Cerebellar cortex (tissue), 1 donor: ENCODE data around the gene TRIM38.
A peak's percentile ranks its signal among the peaks of the same experiment; 100 is the strongest.
"Not testable (repeated sequence)": the region's sequence is repeated elsewhere in the genome, so short reads cannot be mapped to it uniquely, and the experiment has no call there.

ENCODE experiments used
- DNase-seq: peaks from one replicate; pipeline ENCODE4 v3.0.0-alpha.2; 2015; ENCODE audit warnings: low spot score

The TRIM38 gene

DNA sequence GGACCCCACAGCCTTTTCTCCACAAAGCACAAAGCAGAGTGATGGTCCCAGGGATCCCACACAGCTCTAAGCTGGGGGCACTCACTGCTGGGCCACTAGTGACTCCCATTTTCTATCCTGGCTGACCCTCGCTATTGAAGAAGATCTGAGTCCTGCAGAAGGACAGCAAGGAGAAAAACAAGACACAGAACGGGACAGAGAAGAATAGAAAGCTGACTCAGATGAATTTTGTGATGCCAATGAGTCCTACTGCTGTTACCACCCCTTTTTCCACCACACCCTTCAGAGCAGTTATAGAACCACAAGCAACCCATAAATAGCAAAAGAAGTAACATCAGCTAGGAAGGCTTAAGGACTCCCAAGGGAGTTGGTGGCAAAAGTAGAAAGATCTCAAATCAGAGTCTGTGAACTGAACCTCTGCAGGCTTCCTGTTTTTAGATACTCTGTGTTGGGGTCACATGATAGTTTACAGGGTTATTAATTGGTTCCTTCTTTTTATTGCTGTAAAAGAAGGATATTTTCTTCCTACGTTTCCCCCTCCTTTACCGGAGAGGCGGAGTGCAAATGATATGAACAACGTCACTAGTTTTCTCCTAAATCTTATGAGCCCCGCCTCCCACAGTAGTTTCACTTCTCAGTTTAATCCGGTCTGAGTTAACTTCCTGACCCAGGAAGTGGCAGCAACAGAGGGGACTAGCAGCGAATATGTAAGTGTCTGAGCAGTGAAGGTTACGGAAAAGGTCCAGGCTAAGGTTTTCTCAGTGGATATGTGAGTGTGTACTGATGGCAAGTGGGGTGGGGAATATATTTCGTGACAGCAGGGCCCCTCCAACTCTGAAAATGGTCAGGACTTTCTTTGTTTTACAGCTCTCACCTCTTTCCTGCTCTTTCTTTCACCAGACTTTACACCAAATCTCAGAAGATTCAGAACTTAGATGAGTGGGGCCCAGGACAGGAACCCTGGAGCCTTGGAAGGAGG lies at the start of gene TRIM38:
Gene TRIM38, plus strand, starts transcription at position 654 of the 979 bp plus-strand sequence. CDS start 3,721 bp downstream, outside the sequence.
- peak; percentile 1 for DNase-seq

- DNase-seq = no peak
These were observed 48.9 kb upstream of the TRIM38 start for GRCh38 chr6:25913741-25914140.

DNA sequence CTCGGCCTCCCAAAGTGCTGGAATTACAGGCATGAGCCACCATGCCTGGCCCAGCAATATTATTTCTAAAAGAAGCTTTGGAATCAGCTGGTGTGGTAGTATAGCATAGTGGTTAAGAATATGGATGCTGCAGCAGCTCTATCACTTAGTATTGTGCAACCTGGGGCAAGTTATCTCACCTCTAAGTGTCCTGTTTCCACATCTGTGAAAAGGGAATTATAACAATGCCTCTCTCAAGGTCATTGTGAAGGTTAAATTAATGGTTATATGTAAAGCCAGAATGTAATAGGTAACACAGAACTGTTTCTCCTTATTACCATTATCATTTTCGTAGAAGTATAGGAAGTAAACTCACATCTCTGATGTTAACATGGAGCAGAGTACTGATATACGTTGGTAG lies 46.3 kb upstream of the TRIM38 start:
- DNase-seq = no peak

DNA sequence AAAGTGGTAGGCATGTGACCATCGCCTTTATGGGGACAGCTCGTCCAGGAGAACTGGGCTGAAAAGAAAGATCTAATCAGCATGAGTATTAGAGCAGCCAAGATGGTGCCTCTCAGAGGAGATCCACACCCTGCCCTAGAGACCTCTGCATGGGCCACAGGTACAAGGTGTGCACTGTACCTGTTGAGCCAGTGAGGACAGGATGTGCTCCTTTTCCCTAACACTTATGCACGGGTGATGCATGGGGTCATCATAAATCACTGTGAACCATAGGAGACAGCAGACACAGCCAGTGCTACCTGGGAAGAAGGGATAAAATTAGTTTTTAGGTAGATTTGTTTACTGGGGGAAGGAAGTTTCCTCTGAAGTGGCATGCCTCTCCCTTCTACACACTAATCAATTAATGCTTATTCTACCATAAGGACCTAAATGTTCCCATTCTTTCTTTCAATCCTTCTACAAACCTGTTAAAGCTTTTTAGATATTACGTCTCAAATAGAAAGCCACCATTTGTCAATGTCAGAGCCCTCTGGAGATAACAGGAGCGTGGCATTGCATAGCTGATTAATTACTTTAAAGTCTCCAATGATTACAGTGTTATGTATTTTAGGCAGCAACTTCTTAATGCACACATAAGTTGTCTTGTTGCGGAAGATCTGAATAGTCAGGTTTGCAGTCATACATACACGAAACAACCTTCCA lies 45.7 kb upstream of the TRIM38 start:
- DNase-seq = no peak

DNA sequence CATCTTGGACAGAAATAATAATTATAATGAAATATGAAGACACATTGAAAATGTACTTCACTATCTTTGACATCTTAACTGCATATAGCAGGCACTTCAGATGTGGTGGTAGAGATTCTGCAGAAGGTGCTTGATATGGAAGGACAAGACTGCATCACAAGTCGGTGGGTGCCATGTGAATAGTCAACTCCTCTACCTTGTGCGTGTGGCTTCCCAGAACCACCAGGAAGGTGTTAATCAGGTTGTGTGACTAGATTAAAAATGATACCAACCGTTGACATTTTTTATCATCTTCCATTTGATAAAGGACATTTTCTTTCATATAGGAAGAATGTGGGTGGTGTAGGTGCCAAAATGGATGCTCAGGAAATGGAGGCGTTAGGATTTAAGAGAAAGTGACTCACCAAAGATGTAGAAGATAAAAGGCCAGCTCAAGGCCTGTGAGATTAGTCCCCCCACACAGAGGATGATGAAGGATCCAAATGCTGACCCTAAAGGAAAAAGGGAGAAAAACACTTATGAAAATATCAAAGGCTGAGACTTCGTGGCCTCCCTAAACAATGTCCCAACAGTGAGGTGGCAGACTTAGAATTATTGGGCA lies 44.4 kb upstream of the TRIM38 start:
- DNase-seq = no peak

DNA sequence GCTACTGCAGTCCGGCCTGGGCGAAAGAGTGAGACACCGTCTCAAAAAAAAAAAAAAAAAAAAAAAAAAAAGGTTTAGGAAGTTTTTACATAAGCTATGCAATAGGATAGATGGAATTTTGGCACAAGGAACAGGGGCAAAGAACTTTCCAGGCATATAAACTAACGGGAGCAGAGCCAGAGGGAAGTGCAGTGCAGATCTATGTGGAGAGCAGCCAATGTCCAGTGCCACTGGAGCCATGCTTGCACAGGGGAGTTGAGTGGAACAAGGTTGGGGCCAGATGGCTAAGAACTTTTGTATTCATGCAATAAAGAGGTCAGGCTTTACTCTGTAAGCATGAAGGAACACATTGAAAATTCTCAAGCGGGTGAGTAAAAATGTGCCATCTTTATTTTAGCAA lies 42.9 kb upstream of the TRIM38 start:
- no peak for DNase-seq

- DNase-seq = no peak
These were observed 40.9 kb upstream of the TRIM38 start for GRCh38 chr6:25921525-25922203.

- DNase-seq = no peak
These were observed 40.3 kb upstream of the TRIM38 start for GRCh38 chr6:25922301-25922700.

- DNase-seq = no peak
These were observed 36.7 kb upstream of the TRIM38 start for GRCh38 chr6:25925876-25926275.

- no peak for DNase-seq
These were observed 35.4 kb upstream of the TRIM38 start for GRCh38 chr6:25927178-25927577.

- DNase-seq = no peak
These were observed 34.8 kb upstream of the TRIM38 start for GRCh38 chr6:25927756-25928216.

DNA sequence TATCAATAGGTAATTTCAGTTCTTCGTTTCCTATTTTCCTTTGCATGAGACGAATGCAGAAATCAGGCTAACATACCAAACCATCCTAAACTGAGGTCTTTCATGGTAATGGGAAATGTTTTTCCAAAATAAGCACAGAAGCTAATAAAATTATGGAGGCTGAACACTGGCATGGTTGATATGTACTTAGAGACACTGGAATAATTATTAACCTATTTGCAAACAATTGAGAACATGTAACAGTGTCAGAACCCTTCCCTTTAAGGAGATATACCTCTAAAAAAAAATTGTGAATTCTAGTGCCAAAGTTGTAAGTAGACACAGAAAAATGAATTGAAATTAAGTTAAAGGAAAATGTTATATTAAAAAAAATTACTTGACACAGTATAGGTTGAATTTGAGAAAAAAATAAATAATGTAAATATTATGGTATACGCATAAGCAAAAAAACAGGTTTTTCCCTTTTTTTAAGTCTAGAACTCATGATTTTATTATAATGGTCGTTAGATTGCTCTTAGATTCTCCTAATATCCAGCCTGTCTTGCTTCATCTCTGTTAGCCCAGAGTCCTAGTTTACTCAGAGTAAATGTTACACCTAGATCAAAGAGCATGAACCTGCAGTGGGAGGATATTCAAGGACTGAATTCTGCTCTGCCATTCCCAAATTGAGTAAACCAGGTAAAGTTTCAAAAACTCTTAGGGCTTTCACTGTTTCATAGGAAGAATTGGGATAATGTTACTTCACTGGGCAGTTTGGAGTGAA lies 33.9 kb upstream of the TRIM38 start:
- no peak for DNase-seq

GRCh38 chr6:25929785-25930184 lies 32.8 kb upstream of the TRIM38 start:
- DNase-seq = not testable (repeated sequence)

- no peak for DNase-seq
These were observed 31.8 kb upstream of the TRIM38 start, which contains the start of gene SLC17A2 for GRCh38 chr6:25930532-25931410. Gene SLC17A2, minus strand, starts transcription at chr6:25930691. Its CDS starts 4,895 bp downstream, at chr6:25925796.

GRCh38 chr6:25931411-25931709 lies 31.2 kb upstream of the TRIM38 start:
- DNase-seq = no peak

DNA sequence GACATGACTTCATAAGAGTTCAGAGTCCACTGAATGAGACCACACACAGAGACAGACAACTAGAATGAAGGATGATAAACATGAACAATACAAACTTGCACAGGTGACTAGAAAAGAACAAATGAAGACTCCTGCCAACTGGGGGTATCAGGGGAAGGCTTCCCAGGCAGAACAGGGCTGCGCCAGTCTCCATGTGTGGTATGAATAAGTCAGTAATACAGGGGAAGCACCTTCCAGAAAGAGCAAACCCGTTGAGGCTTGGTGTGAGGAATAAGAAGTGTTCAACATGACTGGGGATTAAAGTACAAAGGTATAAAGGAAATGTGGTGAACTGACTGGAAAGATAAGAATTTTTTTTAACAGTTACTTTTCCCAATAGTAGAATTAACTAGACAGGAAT lies 28.4 kb upstream of the TRIM38 start:
- no peak for DNase-seq

- DNase-seq = no peak
These were observed 27.8 kb upstream of the TRIM38 start for GRCh38 chr6:25934735-25935313.

- DNase-seq = no peak
These were observed 26.6 kb upstream of the TRIM38 start for GRCh38 chr6:25935953-25936352.

GRCh38 chr6:25939593-25939992 lies 23.0 kb upstream of the TRIM38 start:
- DNase-seq = no peak
